WTC11 (cell line): Measurements from ENCODE around the gene TP63.

Experiments used
- TF ChIP-seq, protein P1 (sequence below): fragments of 200-600 bp; IDR thresholded peaks from 2 replicates; pipeline ENCODE4 v1.8.0; 2022; ENCODE audit warnings: antibody characterized with exemption
- TF ChIP-seq, protein P2 (sequence below): sonication (generic); formaldehyde crosslinking; IDR thresholded peaks from 2 replicates; pipeline ENCODE4 v1.8.1; 2022; ENCODE audit warnings: mild to moderate bottlenecking, missing genetic modification reagents, moderate library complexity, borderline replicate concordance

DNA sequence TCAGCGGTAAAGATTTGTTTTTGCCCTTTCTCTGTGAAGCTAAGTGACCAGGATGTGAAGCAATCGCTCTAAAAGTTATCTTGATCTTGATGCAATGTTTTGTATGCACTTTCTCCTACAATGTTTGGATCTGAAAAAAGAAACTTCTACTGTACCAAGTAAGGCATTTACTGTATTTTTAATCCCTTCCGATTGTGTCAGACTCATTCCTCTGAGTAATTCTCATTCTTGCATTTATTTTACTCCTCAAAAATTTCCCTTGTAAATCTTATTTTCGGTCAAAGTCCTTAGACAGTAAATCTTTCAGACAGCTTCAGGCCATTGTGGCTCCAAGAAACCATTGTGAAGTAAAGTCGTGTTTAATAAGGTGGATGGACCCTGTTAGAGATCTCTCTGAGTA is 141.9 kb downstream of the TP63 start:
- TF ChIP-seq, protein P1, sequence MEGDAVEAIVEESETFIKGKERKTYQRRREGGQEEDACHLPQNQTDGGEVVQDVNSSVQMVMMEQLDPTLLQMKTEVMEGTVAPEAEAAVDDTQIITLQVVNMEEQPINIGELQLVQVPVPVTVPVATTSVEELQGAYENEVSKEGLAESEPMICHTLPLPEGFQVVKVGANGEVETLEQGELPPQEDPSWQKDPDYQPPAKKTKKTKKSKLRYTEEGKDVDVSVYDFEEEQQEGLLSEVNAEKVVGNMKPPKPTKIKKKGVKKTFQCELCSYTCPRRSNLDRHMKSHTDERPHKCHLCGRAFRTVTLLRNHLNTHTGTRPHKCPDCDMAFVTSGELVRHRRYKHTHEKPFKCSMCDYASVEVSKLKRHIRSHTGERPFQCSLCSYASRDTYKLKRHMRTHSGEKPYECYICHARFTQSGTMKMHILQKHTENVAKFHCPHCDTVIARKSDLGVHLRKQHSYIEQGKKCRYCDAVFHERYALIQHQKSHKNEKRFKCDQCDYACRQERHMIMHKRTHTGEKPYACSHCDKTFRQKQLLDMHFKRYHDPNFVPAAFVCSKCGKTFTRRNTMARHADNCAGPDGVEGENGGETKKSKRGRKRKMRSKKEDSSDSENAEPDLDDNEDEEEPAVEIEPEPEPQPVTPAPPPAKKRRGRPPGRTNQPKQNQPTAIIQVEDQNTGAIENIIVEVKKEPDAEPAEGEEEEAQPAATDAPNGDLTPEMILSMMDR = no peak
- TF ChIP-seq, protein P2, sequence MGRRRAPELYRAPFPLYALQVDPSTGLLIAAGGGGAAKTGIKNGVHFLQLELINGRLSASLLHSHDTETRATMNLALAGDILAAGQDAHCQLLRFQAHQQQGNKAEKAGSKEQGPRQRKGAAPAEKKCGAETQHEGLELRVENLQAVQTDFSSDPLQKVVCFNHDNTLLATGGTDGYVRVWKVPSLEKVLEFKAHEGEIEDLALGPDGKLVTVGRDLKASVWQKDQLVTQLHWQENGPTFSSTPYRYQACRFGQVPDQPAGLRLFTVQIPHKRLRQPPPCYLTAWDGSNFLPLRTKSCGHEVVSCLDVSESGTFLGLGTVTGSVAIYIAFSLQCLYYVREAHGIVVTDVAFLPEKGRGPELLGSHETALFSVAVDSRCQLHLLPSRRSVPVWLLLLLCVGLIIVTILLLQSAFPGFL (CRISPR knock-in tag) = no peak
